NCI-H2196 treated with DMSO at 0.1 percent for 48 hours (cell line): ENCODE data around the gene EPHA4.

ENCODE experiments used
- DNase-seq: peaks from one replicate; lab custom pipeline; 2025; ENCODE audit not compliant: unreplicated experiment; lab: John Stamatoyannopoulos, UW

EPHA4 gene

DNA sequence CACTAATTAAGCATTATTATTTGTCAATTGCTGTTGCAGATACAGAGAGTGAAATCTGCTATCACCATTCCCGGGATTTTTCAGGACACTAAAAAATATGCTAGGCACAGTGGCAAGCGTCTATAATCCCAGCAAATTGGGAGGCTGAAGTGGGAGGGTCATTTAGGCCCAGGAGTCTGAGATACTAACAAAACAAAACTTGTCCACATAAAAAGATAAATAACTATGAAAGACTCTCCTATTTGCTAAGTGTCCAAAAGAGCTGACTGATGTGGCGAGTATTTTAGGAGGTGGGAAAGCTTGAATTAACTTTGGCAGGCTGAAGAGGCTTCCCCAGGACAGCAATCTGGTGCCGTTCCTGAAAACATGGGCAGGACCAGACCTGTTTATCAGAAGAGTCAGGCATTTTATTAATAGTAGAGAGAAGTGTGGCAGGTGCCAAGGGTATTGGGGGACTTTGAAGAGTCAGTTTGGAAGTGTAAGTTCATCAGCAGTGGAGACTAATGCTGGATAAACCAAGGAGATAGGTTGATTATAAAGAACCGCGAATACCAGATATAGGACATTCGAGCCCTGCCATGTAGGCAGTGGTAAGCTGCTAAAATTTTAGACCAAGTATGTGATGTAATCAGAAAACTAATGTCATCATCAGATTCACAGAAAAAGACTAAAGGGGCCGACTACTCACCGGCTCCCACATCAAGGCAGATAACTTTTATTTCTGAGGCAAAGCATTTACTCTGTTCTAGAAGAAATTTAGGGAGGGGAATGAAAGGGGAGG, 201.8 kb downstream of the EPHA4 start:
- DNase-seq: no peak
